A549 (cell line): ENCODE results near the gene CPN1. TPM values are rescaled to one million over a fixed set of nuclear protein-coding genes. Genes with fewer than 3 reads are reported as not detected.

ENCODE experiments used
- ATAC-seq, 2 experiments: fragments of 200-7000 bp in 1 of 2; fragments of >200 bp in 1 of 2; cut with Nextera tagmentation in 1 of 2; cut with Tn5 transposase in 1 of 2; 3 replicates each; pipeline versions ENCODE4 v1.8.0 to v1.9.1; 2018 to 2020; ENCODE audit warnings: mild to moderate bottlenecking in 1 of 2, moderate library complexity in 1 of 2
- CTCF ChIA-PET: fragments of 300-600 bp; sonication (Branson Sonifier 250); formaldehyde crosslinking; extraction: SDS; loops from one replicate; lab custom pipeline; 2021; ENCODE audit warnings: antibody characterized with exemption, inconsistent platforms; lab: Yijun Ruan, JAX
- POLR2A ChIA-PET: fragments of 350-600 bp; formaldehyde crosslinking; extraction: SDS; loops from one replicate; lab custom pipeline; 2021; ENCODE audit warnings: antibody characterized with exemption, inconsistent platforms; lab: Yijun Ruan, JAX
- DNase-seq, 2 experiments: peaks; one replicate each; pipeline versions ENCODE4 v3.0.0 to v3.0.0-alpha.2; 2011 to 2016; ENCODE audit warnings: low read depth in 1 of 2, low spot score in 1 of 2
- FAIRE-seq: peaks from 2 replicates; lab custom pipeline; 2011; peaks lifted over from hg19 to GRCh38; lab: Jason Lieb, UNC
- H3K27ac ChIP-seq, 2 experiments: fragments of >200 bp; sonication (Bioruptor Twin); formaldehyde crosslinking; 3 replicates each; pipeline ENCODE4 v1.5.1; 2016 to 2017
- H3K4me1 ChIP-seq: fragments of >200 bp; sonication (Bioruptor Twin); formaldehyde crosslinking; 3 replicates; pipeline ENCODE4 v1.6.1; 2016
- H3K4me2 ChIP-seq: fragments of >200 bp; sonication (Bioruptor Twin); formaldehyde crosslinking; 3 replicates; pipeline ENCODE4 v1.6.1; 2016
- H3K4me3 ChIP-seq: fragments of >200 bp; sonication (Bioruptor Twin); formaldehyde crosslinking; 3 replicates; pipeline ENCODE4 v1.5.1; 2016
- H3K9me3 ChIP-seq: fragments of >200 bp; sonication (Bioruptor Twin); formaldehyde crosslinking; 3 replicates; pipeline ENCODE4 v1.6.1; 2016
- BHLHE40 ChIP-seq: IDR thresholded peaks from 2 replicates; pipeline ENCODE4 v1.6.1; 2012; ENCODE audit warnings: low read depth, low read length, inconsistent platforms
- CBX2 ChIP-seq: fragments of 200-600 bp; sonication (generic); IDR thresholded peaks from 2 replicates; pipeline ENCODE4 v1.6.1; 2016; ENCODE audit warnings: low read depth, mild to moderate bottlenecking, borderline replicate concordance
- CBX8 ChIP-seq: fragments of 200-600 bp; sonication (generic); IDR thresholded peaks from 2 replicates; pipeline ENCODE4 v1.6.1; 2016
- CEBPB ChIP-seq, 2 experiments: fragments of >200 bp in 1 of 2; sonication (Bioruptor Twin) in 1 of 2; formaldehyde crosslinking in 1 of 2; IDR thresholded peaks; 2 replicates each; pipeline ENCODE4 v1.6.1; 2012 to 2016
- CHD2 ChIP-seq: fragments of 150-350 bp; IDR thresholded peaks from 2 replicates; pipeline ENCODE4 v1.6.1; 2014; ENCODE audit warnings: low read length; ENCODE audit not compliant: partially characterized antibody
- EHF ChIP-seq: fragments of 250-450 bp; sonication (Bioruptor Pico); IDR thresholded peaks from 2 replicates; pipeline ENCODE4 v1.5.0; 2020; ENCODE audit warnings: mild to moderate bottlenecking
- EP300 ChIP-seq, 2 experiments: fragments of >200 bp; sonication (Bioruptor Twin); formaldehyde crosslinking; IDR thresholded peaks; 2 replicates in 1 of 2; 3 replicates in 1 of 2; pipeline ENCODE4 v1.6.1; 2016 to 2017
- GATA3 ChIP-seq: IDR thresholded peaks from 2 replicates; pipeline ENCODE4 v1.6.1; 2012; ENCODE audit warnings: borderline replicate concordance
- HES2 ChIP-seq: fragments of >200 bp; sonication (Bioruptor Twin); formaldehyde crosslinking; IDR thresholded peaks from 2 replicates; pipeline ENCODE4 v1.6.1; 2016
- HOXA7 ChIP-seq: fragments of 250-450 bp; sonication (Bioruptor Pico); IDR thresholded peaks from 2 replicates; pipeline ENCODE4 v1.5.0; 2020; ENCODE audit warnings: mild to moderate bottlenecking, moderate library complexity
- MAZ ChIP-seq: fragments of 150-350 bp; IDR thresholded peaks from 2 replicates; pipeline ENCODE4 v1.6.1; 2014; ENCODE audit warnings: antibody characterized with exemption, low read depth, low read length, borderline replicate concordance
- NPAS2 ChIP-seq: fragments of 250-450 bp; sonication (Bioruptor Pico); IDR thresholded peaks from 2 replicates; pipeline ENCODE4 v1.8.0; 2022; ENCODE audit warnings: mild to moderate bottlenecking, moderate library complexity, borderline replicate concordance
- PHF8 ChIP-seq: fragments of 200-600 bp; sonication (generic); IDR thresholded peaks from 2 replicates; pipeline ENCODE4 v1.6.1; 2016; ENCODE audit warnings: low read depth, mild to moderate bottlenecking, antibody characterized with exemption, moderate library complexity, borderline replicate concordance
- POLR2A ChIP-seq: IDR thresholded peaks from 2 replicates; pipeline ENCODE4 v1.6.1; 2012; ENCODE audit warnings: mild to moderate bottlenecking, low read length
- RARB ChIP-seq: fragments of 250-450 bp; sonication (Bioruptor Pico); IDR thresholded peaks from 2 replicates; pipeline ENCODE4 v1.8.0; 2021; ENCODE audit warnings: mild to moderate bottlenecking, moderate library complexity
- RCOR1 ChIP-seq: fragments of 150-350 bp; IDR thresholded peaks from 2 replicates; pipeline ENCODE4 v1.6.1; 2014; ENCODE audit warnings: antibody characterized with exemption, low read length, low read depth
- RFX5 ChIP-seq: fragments of 450-650 bp; IDR thresholded peaks from 2 replicates; pipeline ENCODE4 v1.7.1; 2014; ENCODE audit warnings: antibody characterized with exemption, mild to moderate bottlenecking, moderate library complexity
- USF2 ChIP-seq: fragments of 450-650 bp; IDR thresholded peaks from 2 replicates; pipeline ENCODE4 v1.6.1; 2014; ENCODE audit warnings: antibody characterized with exemption
- ZC3H11A ChIP-seq: fragments of 450-650 bp; IDR thresholded peaks from 2 replicates; pipeline ENCODE4 v1.6.1; 2014; ENCODE audit warnings: antibody characterized with exemption, mild to moderate bottlenecking
- ZSCAN20 ChIP-seq: fragments of 250-450 bp; sonication (Bioruptor Pico); IDR thresholded peaks from 2 replicates; pipeline ENCODE4 v1.8.0; 2022; ENCODE audit warnings: mild to moderate bottlenecking, moderate library complexity
- WGBS: methylation state at CpG from one replicate; pipeline ENCODE4 v1.1.6; 2017; ENCODE audit errors: missing lambda C conversion rate; 5-methylcytosine and 5-hydroxymethylcytosine counted together
- polyA plus RNA-seq, 4 experiments: library from polyadenylated mRNA; depleted of rRNA in 3 of 4; stranded (reverse); fragments of >200 nt; fragmentation: RNase III in 1 of 4; extraction: RNeasy Plus Mini Kit Qiagen cat#74134 plus additional on column Dnase treatment in 1 of 4; gene quantifications; 2 replicates in 3 of 4; 3 replicates in 1 of 4; pipeline ENCODE4 v1.2.3, GENCODE V29; 2011 to 2017
- TF ChIP-seq, protein P1 (sequence below): IDR thresholded peaks from 2 replicates; pipeline ENCODE4 v1.6.1; 2012; ENCODE audit warnings: low read depth, borderline replicate concordance
- TF ChIP-seq, protein P2 (sequence below): fragments of >200 bp; sonication (Bioruptor Twin); formaldehyde crosslinking; IDR thresholded peaks from 3 replicates; pipeline ENCODE4 v1.6.1; 2016
- TF ChIP-seq, protein P3 (sequence below): fragments of 200-600 bp; sonication (generic); IDR thresholded peaks from 2 replicates; pipeline ENCODE4 v1.6.1; 2016; ENCODE audit warnings: antibody characterized with exemption, mild to moderate bottlenecking, moderate library complexity

The CPN1 gene
- polyA plus RNA-seq, 2 of the 4 experiments (the other 2 are of a cell fraction), result 0.52 to 3.2 TPM

DNA sequence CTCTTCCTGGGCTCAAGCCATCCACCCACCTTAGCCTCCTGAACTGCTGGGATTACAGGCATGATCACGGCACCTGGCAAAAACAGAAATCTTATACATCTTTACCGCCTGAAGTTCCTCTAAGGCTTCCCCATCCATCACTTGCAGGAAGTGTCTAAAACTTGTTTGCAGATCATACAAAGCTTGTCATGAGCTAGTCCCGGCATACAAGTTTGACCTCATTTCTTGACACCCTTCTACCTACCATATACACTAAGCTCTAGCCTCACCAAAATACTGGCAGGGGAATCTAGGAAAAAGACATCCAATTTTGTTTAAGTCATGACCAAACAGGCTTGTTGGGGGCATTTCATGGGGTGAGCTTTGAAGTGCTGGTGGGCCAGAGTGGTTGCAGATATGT, 86.4 kb downstream of the CPN1 start:
- CTCF ChIA-PET, result interaction anchor here (1.0 to 2.7 kb wide), 8 partner anchors 10 to 88 kb away, joined by 3 to 12 read pairs (median 7); partner anchors contain the start of gene DNMBP
- POLR2A ChIA-PET, result interaction anchor here (0.8 kb wide), 1 partner anchor 11 kb away, joined by 6 read pairs; no protein-coding TSS in a partner anchor
- FAIRE-seq (no peak), ATAC-seq (no peak), DNase-seq (no peak)
- no peaks in the 10 kb centered on the region for H3K9me3 ChIP-seq
- H3K4me2 ChIP-seq, result no peak overlapping the region
- peaks cover 24% of the 10 kb centered on the region for H3K4me1 ChIP-seq
- no peak overlapping the region for H3K4me3 ChIP-seq
- 96% methylated on average over 3 of the region's 3 CpGs for WGBS
- no peak for TF ChIP-seq ZSCAN20 (CRISPR knock-in tag)
- TF ChIP-seq GATA3, result no peak
- TF ChIP-seq POLR2A, result no peak
- no peak for TF ChIP-seq ZC3H11A
- no peak for TF ChIP-seq PHF8
- TF ChIP-seq, protein P1, sequence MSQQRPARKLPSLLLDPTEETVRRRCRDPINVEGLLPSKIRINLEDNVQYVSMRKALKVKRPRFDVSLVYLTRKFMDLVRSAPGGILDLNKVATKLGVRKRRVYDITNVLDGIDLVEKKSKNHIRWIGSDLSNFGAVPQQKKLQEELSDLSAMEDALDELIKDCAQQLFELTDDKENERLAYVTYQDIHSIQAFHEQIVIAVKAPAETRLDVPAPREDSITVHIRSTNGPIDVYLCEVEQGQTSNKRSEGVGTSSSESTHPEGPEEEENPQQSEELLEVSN, result no peak
- TF ChIP-seq MAZ, result no peak
- TF ChIP-seq RFX5, result no peak
- TF ChIP-seq CBX8, result no peak
- TF ChIP-seq, protein P2, sequence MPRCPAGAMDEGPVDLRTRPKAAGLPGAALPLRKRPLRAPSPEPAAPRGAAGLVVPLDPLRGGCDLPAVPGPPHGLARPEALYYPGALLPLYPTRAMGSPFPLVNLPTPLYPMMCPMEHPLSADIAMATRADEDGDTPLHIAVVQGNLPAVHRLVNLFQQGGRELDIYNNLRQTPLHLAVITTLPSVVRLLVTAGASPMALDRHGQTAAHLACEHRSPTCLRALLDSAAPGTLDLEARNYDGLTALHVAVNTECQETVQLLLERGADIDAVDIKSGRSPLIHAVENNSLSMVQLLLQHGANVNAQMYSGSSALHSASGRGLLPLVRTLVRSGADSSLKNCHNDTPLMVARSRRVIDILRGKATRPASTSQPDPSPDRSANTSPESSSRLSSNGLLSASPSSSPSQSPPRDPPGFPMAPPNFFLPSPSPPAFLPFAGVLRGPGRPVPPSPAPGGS, result no peak
- TF ChIP-seq CHD2, result no peak
- no peak for TF ChIP-seq RCOR1
- TF ChIP-seq, protein P3, sequence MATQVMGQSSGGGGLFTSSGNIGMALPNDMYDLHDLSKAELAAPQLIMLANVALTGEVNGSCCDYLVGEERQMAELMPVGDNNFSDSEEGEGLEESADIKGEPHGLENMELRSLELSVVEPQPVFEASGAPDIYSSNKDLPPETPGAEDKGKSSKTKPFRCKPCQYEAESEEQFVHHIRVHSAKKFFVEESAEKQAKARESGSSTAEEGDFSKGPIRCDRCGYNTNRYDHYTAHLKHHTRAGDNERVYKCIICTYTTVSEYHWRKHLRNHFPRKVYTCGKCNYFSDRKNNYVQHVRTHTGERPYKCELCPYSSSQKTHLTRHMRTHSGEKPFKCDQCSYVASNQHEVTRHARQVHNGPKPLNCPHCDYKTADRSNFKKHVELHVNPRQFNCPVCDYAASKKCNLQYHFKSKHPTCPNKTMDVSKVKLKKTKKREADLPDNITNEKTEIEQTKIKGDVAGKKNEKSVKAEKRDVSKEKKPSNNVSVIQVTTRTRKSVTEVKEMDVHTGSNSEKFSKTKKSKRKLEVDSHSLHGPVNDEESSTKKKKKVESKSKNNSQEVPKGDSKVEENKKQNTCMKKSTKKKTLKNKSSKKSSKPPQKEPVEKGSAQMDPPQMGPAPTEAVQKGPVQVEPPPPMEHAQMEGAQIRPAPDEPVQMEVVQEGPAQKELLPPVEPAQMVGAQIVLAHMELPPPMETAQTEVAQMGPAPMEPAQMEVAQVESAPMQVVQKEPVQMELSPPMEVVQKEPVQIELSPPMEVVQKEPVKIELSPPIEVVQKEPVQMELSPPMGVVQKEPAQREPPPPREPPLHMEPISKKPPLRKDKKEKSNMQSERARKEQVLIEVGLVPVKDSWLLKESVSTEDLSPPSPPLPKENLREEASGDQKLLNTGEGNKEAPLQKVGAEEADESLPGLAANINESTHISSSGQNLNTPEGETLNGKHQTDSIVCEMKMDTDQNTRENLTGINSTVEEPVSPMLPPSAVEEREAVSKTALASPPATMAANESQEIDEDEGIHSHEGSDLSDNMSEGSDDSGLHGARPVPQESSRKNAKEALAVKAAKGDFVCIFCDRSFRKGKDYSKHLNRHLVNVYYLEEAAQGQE, result no peak
- TF ChIP-seq NPAS2 (CRISPR knock-in tag), result no peak
- TF ChIP-seq EP300 (IDR thresholded peaks at IDR 0.05), result no peak
- no peak for TF ChIP-seq HES2
- TF ChIP-seq CEBPB (IDR thresholded peaks at IDR 0.05), result no peak
- TF ChIP-seq CBX2, result no peak
- H3K27ac ChIP-seq, result no peak overlapping the region

DNA sequence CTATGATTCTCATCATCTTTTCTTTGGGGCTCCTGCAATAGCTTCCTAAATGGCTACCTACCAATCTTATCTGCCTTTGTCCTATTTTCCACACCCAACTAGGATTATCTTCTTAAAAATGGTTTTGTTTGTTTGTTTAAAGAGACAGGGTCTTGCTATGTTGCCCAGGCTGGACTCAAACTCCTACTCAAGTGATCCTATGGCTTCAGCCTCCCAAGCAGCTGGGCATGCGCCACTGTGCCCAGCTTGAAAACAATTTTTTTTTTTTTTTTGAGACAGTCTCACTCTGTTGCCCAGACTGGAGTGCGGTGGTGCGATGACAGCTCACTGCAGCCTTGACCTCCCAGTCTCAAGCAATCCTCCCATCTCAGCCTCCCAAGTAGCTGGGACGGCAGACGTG, 86.9 kb downstream of the CPN1 start:
- H3K4me3 ChIP-seq, result no peak overlapping the region
- H3K9me3 ChIP-seq, result no peaks in the 10 kb centered on the region
- TF ChIP-seq USF2, result no peak
- no peak for TF ChIP-seq RARB
- no peak for TF ChIP-seq EHF (CRISPR knock-in tag)
- no peak for TF ChIP-seq BHLHE40
- TF ChIP-seq NPAS2 (CRISPR knock-in tag), result no peak
- no peak for TF ChIP-seq HOXA7 (CRISPR knock-in tag)
- peaks cover 24% of the 10 kb centered on the region for H3K4me1 ChIP-seq
- DNase-seq (no peak), FAIRE-seq (no peak), ATAC-seq (no peak)
- CTCF ChIA-PET, result interaction anchor here (1.0 to 2.7 kb wide), 8 partner anchors 9 to 88 kb away, joined by 3 to 12 read pairs (median 7); partner anchors contain the start of gene DNMBP
- peak overlapping the region in 1 of 2 experiments; percentile 29; a peak in 1 of 6 replicates for H3K27ac ChIP-seq
- POLR2A ChIA-PET, result interaction anchor here (0.8 kb wide), 1 partner anchor 11 kb away, joined by 6 read pairs; no protein-coding TSS in a partner anchor
- no peak overlapping the region for H3K4me2 ChIP-seq
- 94% methylated on average over 5 of the region's 5 CpGs for WGBS
